GM19023 (cell line): Measurements from ENCODE around the gene CAMKK1.

Experiments used
- ATAC-seq: cut with Tn5 transposase; IDR thresholded peaks from one replicate; pipeline ENCODE4 v1.9.1; 2021; ENCODE audit warnings: mild to moderate bottlenecking, moderate library complexity; ENCODE audit not compliant: unreplicated experiment

Gene CAMKK1

DNA sequence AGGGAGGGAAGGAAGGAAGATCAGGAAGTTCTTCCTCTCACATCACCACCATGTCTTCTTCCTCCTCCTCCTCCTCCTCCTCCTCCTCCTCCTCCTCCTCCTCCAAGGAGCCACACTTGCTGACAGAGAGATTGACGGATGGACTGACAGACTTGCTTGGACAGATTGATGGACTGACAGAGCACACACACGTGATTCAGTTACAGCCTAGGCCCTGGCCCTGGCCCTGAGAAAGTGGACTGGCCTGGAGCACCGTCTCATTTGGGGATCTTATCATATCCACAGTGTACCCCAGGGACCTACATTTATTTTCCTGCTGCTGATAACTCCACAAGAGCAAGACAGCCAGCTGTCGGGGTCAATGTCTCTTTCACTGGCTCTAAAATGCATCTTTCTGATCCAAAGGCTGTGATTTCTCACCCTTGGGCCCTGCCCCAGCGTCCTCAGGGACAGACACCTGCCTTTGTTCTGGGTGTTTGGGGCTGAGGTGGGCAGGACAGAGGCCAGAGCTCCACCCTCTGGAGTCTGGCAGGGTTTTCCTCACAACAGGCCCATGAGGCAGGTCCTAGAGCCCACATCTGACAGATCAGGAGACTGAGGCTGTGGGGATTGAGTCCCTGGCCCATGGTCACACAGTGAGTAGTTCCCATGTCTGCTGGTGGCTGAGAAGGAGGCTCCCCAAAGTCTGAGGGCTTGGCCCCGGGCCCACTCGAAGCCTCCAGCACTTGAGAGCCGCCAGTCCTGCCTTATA, 25.7 kb upstream of the CAMKK1 start:
- ATAC-seq = no peak

DNA sequence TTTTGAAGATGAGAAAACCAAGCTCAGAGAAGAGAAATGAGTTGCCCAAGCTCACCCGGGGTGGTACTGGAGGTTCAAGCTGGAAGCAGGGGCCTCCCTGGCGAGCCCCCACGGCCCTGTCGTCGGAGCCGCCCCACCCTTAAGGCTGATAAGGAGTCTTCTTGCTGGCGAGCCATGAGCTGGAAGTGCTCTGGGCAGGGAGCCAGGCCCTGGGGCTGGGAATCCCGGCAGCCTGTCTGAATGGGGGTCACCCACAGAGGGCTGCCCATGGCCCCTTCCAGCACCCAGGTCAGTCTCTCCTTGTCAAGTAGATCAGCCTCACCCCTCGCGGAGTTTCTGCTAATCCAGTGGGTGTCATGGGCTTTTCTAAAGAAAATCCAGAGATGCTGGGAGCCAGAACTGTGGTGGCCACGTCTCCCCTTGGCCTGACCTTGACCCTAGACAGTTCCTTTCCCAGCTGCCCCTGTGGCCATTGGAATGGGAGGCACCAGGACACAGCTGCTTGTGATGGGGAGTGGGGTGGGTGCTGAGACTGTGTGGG, 24.6 kb upstream of the CAMKK1 start:
- no peak for ATAC-seq

DNA sequence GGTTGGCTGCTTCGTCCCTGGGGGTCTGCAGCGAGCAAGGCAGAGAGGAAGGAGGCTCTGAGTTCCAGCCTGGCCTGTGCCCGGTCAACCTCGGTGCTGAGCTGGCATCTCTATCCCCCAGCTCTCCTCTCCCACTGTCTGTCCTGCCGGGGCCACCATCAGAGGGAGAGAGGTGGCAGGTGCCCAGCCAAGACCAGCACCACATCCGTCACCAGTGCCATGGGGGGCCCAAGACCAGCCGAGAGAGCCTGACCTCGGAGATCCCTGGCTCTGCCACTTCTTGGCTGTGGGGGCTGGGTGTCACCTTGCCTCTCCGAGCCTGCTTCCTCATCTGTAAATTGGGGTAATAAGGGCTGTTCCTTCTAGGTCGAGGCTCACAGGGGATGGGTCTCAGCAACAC, 24.0 kb upstream of the CAMKK1 start:
- ATAC-seq = no peak

DNA sequence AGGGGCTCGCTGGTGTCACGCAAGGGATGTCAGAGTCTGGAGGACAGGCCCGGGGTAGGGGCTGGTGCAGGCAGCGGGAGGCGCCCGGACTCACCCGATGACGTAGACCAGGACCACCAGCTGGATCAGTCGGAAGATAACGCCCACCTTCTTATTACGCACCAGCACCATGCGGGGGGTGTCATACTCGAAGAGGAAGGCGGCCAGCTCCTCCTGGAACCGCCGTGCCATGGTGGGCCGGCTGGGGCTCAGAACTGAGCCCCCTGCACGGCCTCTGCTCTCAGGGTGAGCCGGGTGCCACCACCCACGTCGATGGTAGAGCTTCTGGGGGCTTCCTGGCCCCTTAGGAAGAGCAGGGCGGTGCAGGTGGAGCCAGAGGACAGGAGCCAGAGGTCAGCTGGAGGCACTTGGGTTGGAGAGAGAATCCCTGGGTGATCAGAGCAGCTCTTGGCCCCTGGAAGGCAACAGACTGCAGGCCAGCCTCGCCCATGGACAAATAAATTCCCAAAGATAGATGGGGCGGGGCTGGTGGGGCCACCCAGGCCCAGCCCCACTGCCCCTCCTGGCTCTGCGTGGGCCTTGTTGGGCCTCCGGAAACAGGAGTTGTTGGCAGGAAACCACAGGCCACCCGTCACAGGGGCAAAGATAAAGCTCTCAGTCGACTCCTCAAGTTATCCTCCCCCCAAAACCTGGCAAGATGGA, 23.3 kb upstream of the CAMKK1 start, which contains the start of gene P2RX1:
TSS of gene P2RX1 (minus strand) at position 471 of the 702 bp plus-strand sequence. CDS start at position 231, 240 bp downstream.
- no peak for ATAC-seq

DNA sequence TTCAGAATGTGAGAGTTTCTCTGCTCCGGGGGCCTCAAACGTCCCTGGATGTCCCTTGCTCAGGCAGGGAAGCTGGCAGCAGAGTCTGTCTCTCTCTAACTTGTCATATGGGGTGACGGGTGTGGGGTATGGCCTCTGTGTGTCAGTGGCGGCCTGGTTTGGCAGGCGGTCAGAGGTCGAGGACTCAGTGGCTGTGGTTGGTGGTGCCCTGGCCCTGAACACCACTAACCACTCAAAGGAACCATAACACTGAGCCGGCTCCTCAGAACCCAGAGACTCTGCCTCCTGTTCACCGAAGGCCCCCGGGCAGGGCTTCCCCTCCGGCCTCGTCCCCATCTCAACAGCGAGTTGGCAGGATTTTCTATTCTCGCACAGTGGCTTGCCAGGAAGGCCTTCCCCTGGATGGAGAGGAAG, 22.7 kb upstream of the CAMKK1 start:
- ATAC-seq = no peak

DNA sequence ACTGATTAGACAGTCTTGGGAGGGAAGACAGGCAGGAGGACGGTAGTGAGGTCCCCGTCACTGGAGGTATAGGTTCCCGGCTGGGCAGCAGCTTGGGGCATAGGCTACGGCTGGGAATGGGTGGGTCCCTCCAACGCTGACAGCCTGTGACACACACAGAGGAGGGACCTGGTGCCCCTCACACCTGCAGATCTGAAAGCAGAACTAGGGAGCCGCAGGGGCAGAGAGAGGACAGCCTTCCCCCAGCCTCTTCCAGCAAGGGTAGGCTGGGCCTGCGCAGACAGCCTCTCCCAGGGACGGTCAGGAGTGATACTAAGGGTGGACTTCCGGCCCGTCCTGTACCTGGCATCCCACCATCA, 21.4 kb upstream of the CAMKK1 start:
- ATAC-seq = peak; percentile 49

DNA sequence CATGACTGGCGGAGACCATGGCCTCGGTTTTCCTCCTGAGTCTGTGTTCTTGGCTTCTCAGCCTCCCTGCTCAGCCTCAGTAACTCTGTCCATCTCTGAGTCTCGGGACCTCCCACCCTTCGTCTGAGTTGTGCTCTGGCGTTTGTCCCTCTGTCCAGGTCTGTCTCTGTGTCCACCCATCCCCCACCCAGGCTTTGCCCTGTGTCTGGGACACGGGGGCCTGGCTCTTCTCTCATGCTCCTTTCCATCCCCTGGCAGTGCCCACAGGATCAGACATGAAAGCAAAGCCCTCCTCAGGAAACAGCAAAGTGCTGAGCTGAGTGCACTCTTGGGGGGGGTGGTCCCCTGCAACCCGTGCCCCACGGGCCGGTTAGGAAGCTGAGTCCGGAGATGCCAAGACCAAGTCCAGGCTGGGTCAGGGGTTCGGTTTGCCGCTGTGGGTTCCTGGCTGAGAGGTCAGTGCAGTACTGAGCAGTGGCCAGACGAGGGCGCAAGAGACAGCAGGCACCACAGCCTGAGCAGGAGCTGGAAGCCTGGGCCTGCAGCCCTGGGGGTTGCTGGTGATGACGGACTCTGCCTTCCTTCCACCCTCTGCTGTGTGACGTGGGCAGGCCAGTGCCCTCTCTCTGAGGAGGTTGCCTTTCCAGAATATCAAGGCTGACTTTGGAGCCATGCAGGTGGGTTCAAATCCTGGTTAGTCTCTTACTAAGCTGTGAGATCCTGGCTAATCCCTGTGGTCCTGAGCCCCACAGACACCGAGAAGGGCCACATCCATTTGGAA, 20.9 kb upstream of the CAMKK1 start:
- ATAC-seq = peak; percentile 51

DNA sequence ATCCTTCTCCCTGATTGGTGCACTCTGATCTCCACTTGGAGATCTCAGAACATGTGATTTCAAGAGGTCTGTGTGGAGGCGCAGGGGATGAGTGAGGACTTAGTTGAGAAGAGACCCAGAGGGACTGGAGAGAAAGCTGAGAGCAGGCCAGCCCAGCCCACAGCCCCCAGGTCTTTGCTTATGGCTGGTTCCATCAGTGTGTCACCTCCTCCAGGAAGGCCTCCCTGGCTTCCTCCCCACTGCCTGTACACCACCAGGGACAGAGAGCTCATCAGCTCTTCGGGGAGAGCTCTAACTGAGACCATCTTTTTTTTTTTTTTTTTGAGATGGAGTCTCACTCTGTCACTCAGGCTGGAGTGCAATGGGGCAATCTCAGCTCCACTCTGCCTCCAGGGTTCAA, 20.0 kb upstream of the CAMKK1 start:
- ATAC-seq = no peak

DNA sequence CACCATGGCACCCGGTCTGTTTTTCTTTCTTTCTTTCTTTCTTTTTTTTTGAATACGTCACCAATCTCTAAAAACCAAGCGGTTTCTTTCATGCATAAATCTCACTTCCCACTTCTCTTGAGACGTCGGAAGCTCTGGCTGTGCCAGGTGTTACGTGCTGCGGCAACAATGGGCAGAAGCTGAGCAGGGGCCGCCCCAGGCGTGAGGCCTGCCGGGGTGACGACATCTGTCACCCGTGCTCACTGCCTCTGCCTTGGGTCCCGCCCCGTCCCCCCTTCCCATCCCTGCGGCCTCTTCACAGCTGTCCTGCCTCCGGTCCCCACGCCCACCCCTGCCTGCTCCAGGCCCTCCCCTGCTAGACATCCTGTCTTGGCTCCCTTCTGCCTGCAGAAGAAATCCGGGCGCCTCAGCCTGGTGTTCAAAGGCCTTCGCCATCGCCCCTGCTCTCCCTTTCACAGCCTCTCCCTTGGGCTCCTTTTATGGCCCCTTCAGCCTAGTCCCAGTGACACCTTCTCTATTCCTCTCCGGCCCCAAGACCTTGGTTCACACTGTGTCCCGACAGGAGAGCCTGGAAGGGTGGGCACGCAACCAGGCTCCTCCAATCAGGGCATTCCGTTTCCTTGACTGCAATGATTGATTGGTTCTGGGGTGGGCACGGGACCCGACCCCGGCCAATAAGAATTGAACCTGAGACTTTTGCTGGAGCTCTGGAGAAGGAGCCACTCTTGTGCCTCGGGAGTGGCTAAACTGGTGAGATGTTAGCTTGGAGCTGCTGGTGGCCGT, 18.6 kb upstream of the CAMKK1 start:
- ATAC-seq = peak; percentile 73

DNA sequence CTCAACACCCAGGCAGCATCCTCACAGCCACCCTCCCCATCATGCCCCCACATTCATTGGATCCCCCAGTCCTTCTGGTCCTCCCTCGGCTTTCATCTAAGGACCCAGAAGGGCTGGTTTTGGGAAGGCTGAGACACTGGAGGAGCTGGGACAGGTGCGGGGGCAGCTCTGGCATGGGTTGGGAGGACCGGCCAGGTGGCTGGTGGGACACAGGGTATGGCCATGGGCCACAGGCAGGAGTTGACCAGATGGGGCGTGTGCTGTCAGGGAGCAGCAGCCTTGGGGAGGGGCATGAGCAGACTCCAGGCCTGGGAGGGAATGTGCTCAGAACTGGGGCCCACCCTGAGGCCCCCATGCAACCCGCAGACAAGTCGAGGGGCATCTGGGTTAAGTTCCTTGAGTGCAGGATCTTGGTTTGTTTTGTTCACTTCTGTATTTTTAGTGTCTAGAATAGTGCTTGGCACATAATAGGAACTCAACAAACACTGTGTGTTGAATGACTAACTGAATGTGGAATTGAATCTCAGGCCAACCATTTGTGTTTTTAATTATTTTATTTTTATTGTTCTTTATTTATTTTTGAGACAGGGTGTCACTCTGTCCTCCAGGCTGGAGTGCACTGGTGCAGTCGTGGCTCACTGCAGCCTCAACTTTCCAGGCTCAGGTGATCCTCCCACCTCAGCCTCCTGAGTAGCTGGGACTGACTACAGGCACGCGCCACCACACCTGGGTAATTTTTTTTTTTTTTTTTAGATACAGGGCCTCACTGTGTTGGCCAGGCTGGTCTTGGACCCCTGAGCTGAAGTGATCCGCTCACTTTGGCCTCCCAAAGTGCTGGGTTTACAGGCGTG, 17.8 kb upstream of the CAMKK1 start:
- ATAC-seq = no peak

DNA sequence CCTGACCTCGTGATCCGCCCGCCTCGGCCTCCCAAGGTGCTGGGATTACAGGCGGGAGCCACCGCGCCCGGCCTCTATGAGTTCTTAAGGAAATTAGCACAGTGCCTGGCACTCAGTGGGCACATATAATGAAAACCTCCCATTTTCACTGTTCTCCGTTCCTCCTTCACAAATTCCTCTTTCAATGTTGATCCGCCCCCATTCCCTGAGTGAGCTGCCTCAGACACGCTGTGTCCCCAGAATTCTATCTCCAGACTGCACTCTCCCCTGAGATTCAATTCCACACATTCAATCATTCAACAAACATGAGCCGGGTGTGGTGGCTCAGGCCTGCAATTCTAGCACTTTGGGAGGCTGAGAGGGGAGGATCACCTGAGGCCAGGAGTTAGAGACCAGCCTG, 16.4 kb upstream of the CAMKK1 start:
- ATAC-seq = no peak

DNA sequence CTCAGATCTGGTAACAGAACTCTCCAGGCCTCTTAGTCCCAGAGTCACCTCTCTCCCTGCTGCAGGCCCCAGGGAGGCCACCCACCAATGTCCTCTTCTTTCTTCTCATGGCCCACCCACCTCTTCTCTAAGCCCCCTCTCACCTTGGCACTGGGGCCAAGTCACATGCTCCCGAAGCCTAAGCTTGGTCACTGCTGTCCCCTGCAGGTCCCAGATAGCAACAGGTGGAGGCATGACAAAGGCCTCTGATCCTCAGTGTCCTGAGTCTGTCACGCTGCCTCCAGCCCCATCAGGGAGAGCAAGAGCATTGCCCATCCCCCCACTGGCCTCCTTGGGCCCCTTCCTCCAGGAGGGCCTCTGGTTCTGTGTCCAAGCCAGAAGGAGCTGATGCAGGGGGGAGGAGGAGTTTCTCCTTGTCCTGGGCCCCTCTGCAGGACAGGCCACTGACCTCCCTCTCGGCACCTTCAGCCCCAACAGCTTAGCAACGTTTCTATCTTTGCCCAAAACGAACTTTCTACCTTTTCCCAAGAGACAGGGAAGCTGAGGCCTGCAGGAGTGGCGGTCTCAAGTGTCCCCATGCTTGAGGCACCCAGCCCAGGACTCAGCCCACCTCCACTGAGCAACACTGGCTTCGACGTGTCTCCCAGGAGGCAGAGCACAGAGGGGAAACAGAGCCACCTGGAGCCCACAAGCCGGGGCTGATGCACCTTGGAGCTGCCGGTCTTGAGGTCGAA, 14.8 kb upstream of the CAMKK1 start:
- ATAC-seq = no peak

DNA sequence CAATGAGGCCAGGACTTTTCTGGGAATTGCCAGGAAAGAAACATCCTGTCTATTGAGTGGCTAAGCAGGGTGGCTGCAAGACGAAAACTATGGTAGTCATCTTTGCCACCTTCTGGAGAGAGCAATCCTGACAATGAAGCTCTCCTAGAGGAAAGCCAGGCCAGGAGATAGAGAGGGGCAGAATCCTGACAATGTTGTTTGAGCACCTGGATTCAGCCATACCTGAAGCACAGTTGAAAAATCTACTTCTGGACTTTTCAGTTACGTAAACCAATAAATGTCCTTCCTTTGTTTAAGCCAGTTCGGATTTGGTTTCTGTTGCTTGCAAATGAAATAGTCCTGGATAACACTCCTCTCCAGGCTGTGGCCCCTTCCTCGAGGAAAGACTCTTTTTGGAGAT, 14.0 kb upstream of the CAMKK1 start:
- no peak for ATAC-seq

DNA sequence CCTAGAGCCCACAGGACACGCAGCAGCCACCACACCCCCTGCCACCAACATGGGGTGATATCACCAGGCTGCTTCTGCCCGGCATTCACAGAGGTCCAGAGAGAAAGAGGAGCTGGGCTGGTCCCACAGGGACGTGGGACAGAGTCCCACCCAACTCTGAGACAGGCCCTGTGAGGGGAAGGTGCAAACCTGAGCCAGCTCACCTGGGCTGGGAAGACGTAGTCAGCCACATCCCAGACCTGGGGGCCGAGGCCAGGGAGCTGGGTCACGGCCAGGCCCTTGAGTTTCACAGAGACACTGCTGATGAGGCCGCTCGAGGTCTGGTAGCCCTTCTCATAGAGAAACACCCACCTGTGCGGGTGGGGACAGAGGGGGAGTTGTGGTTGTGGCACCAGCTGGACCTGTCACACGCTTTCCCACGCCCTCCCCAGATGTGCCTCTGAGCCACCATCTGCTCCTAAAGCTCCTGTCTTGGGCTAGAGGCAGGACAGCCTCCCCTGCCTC, 12.2 kb upstream of the CAMKK1 start:
- ATAC-seq = no peak

DNA sequence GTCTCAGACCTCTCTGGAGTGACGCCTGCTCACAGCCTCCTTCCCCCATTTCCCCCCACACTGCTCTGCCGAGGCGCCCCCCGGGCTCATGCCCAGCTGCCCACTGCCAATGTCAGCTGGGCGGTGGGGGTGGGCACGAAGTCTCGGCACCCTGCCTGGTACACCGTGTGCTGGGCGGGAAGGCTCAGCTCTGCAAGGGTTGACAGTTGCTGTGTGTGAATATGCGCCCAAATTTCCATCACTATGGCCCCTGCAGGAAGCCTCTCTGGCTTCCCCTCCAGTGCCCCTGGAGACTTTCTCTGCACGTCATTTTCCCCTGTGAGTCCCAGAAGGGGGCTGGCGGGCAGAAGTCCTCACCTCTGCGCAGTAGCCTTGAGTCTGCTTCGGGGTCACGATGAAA, 11.6 kb upstream of the CAMKK1 start:
- no peak for ATAC-seq

DNA sequence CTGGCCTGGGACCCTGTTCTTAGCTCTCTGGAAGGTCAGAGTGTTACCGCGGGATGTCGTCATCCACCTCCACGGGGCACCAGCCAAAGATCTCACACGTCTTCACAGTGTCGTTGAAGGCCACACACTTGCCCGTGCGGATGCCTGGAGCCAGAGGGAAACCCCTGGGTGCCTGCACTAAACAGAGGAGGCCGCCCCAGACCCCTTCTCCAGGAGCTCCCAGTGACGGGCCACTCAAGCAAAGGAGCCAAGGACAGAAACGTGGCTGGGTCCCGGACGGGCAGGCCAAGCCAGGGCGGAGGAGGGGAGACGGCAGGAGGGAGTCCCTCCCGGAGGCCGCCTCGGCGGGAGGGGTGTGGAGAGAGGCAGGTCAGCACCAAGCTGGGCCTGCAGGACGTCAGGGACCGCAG, 11.0 kb upstream of the CAMKK1 start:
- no peak for ATAC-seq

DNA sequence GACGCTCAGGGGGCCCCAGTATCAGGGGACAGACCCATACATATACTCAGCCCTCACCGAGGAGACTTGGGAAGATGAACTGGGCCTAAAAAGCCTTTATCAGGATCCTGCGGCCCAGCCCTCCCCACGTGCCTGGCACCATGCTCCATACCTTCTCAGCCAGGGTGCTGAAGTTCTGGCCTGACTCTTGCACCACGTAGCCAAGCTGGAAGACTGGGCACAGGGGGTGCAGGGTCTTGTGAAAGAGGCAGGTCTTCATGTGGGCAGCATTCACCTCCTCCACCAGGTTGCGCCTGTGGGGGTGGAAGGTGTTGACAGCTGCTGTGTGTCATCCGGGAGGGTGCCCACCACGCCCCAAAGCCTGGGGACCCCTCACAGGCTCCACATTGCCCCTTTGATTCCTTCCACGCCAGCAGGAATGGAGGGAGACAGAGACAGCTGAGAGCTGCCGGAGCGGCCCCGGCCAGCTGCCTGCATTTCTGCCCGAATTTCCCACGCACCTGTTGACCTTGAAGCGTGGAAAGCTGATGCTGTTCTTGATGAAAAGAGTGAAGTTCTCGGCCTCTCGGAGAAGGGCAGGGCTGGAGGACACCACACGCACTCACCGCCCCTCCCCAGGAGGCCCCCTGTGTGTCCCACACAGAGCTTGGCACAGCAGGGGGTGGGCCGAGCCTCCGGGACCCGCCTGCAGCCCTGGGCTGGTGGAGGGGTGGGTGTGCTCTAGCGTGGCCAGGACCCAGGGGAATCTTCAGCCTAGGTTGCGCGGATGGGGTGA, 10.4 kb upstream of the CAMKK1 start:
- no peak for ATAC-seq

DNA sequence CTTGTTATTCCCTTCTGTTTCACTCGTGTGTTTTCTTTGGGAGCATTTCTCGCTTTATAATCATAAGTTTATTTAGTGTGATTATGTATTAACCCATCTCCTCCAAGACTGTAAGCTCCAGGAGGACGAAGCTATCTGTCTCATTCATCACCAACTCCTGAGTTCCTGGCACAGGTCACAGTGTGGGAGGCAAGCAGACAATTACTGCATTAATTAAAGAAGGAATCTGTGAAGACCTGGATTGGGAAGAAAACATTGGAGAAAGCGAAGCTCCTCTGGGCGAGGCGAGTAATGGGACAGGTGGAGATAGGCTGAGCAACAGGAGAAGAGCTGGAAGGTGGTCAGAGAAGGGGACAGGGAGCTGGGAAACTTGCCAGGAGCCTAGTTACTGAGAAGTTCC, 7.8 kb upstream of the CAMKK1 start:
- ATAC-seq = no peak
